Measurements from ENCODE around the gene VPS45. TPM values are rescaled to one million over a fixed set of nuclear protein-coding genes. Genes with fewer than 3 reads are reported as not detected.
"Not testable (repeated sequence)": the region's sequence is repeated elsewhere in the genome, so short reads cannot be mapped to it uniquely, and the experiment has no call there.

VPS45 gene
- total RNA-seq, 1 donor from 2014 or later, result 31.3 TPM

GRCh38 chr1:150126811-150127210 lies 59.2 kb downstream of the VPS45 start:
- intact Hi-C loops (cut with micrococcal nuclease), result no loop called here

GRCh38 chr1:150127464-150127863 lies 59.9 kb downstream of the VPS45 start:
- intact Hi-C loops (cut with micrococcal nuclease), result no loop called here

- intact Hi-C loops (cut with micrococcal nuclease), result no loop called here
Measured at GRCh38 chr1:150127868-150128267, 60.3 kb downstream of the VPS45 start.

GRCh38 chr1:150132372-150132771 lies 64.8 kb downstream of the VPS45 start:
- intact Hi-C loops (cut with micrococcal nuclease), result no loop called here

GRCh38 chr1:150134537-150134936 lies 67.0 kb downstream of the VPS45 start:
- intact Hi-C loops (cut with micrococcal nuclease), result no loop called here

- intact Hi-C loops (cut with micrococcal nuclease), result not testable (repeated sequence)
Measured at GRCh38 chr1:150135400-150135799, 67.8 kb downstream of the VPS45 start.

- intact Hi-C loops (cut with micrococcal nuclease), result no loop called here
Measured at GRCh38 chr1:150138044-150138443, 70.5 kb downstream of the VPS45 start.

- intact Hi-C loops (cut with micrococcal nuclease), result no loop called here
Measured at GRCh38 chr1:150141452-150141851, 73.9 kb downstream of the VPS45 start.

- intact Hi-C loops (cut with micrococcal nuclease), result no loop called here
Measured at GRCh38 chr1:150142083-150142482, 74.5 kb downstream of the VPS45 start.

- intact Hi-C loops (cut with micrococcal nuclease), result no loop called here
Measured at GRCh38 chr1:150144606-150145005, 77.0 kb downstream of the VPS45 start.

GRCh38 chr1:150146016-150146415 lies 78.4 kb downstream of the VPS45 start:
- intact Hi-C loops (cut with micrococcal nuclease), result not testable (repeated sequence)

GRCh38 chr1:150146849-150147542 lies 79.4 kb downstream of the VPS45 start:
- intact Hi-C loops (cut with micrococcal nuclease), result no loop called here

- intact Hi-C loops (cut with micrococcal nuclease), result loop anchor here (1.0 kb wide), 2 partner anchors 39 to 139 kb away; partner anchors contain the start of gene OTUD7B
Measured at GRCh38 chr1:150148837-150149270, 81.3 kb downstream of the VPS45 start.

GRCh38 chr1:150149271-150150132 lies 81.9 kb downstream of the VPS45 start, which contains the start of gene PLEKHO1:
Gene PLEKHO1 (plus strand): TSS chr1:150149916. CDS start chr1:150150258, 342 bp downstream.
- intact Hi-C loops (cut with micrococcal nuclease), result loop anchor here (1.0 to 5.0 kb wide), 3 partner anchors 39 to 222 kb away; partner anchors contain the start of genes OTUD7B and SF3B4

- intact Hi-C loops (cut with micrococcal nuclease), result loop anchor here (5.0 kb wide), 1 partner anchor 223 kb away; the partner anchor contains the start of gene SF3B4
Measured at GRCh38 chr1:150150133-150151021, 82.8 kb downstream of the VPS45 start.

- intact Hi-C loops (cut with micrococcal nuclease), result loop anchor here (1.0 to 5.0 kb wide), 2 partner anchors 11 to 224 kb away; partner anchors contain the start of gene SF3B4
Measured at GRCh38 chr1:150151291-150152181, 84.0 kb downstream of the VPS45 start.

GRCh38 chr1:150152182-150152536 lies 84.6 kb downstream of the VPS45 start:
- intact Hi-C loops (cut with micrococcal nuclease), result loop anchor here (1.0 to 5.0 kb wide), 2 partner anchors 10 to 225 kb away; partner anchors contain the start of gene SF3B4

- intact Hi-C loops (cut with micrococcal nuclease), result loop anchor here (1.0 to 5.0 kb wide), 2 partner anchors 9 to 226 kb away; partner anchors contain the start of gene SF3B4
Measured at GRCh38 chr1:150152772-150153456, 85.3 kb downstream of the VPS45 start.

GRCh38 chr1:150154143-150154542 lies 86.6 kb downstream of the VPS45 start:
- intact Hi-C loops (cut with micrococcal nuclease), result loop anchor here (5.0 kb wide), 1 partner anchor 227 kb away; the partner anchor contains the start of gene SF3B4

All from T-helper 1 cell treated with Interleukin-12 subunit alpha and Interleukin-12 subunit beta and Interleukin-4 antibody, amounts not matched to agents 30 ng/mL and 1 ng/mL, for 36 hours (primary cell).